Neuronal stem cell (in vitro differentiated cells): ENCODE measurements around the gene NAA38. TPM values are rescaled to one million over a fixed set of nuclear protein-coding genes. Genes with fewer than 3 reads are reported as not detected.

Source experiments
- small RNA-seq: library from polyadenylated mRNA; stranded (forward); fragments of <200 nt; extraction: miRNeasy Mini kit (QIAGEN cat#:217004); gene quantifications from one replicate; pipeline ENCODE3, GENCODE V24; 2013; ENCODE audit not compliant: insufficient read depth

NAA38 gene

Small RNAs within 50 kb of the gene (small RNA-seq; reads per million reads assigned to genes)
- gene SCARNA21: not detected
